GM19043 (cell line): ENCODE results near the gene LYRM4.

Experiments
- ATAC-seq: cut with Tn5 transposase; IDR thresholded peaks from one replicate; pipeline ENCODE4 v1.9.1; 2021; ENCODE audit warnings: low read depth; ENCODE audit not compliant: unreplicated experiment

LYRM4 gene

GRCh38 chr6:5206920-5207561 lies 53.7 kb downstream of the LYRM4 start:
- ATAC-seq: no peak

- no peak for ATAC-seq
These were observed 54.6 kb downstream of the LYRM4 start for GRCh38 chr6:5205877-5206850.

GRCh38 chr6:5205035-5205507 lies 55.7 kb downstream of the LYRM4 start:
- ATAC-seq: no peak

- ATAC-seq: no peak
These were observed 56.4 kb downstream of the LYRM4 start for GRCh38 chr6:5204376-5204775.

- ATAC-seq: no peak
These were observed 57.2 kb downstream of the LYRM4 start for GRCh38 chr6:5203546-5203945.

GRCh38 chr6:5202941-5203340 lies 57.8 kb downstream of the LYRM4 start:
- no peak for ATAC-seq

- no peak for ATAC-seq
These were observed 58.5 kb downstream of the LYRM4 start for GRCh38 chr6:5202206-5202605.

GRCh38 chr6:5201271-5201670 lies 59.5 kb downstream of the LYRM4 start:
- no peak for ATAC-seq

- no peak for ATAC-seq
These were observed 61.0 kb downstream of the LYRM4 start for GRCh38 chr6:5199702-5200101.

- no peak for ATAC-seq
These were observed 61.5 kb downstream of the LYRM4 start for GRCh38 chr6:5199283-5199682.

- ATAC-seq: no peak
These were observed 63.7 kb downstream of the LYRM4 start for GRCh38 chr6:5197084-5197483.

GRCh38 chr6:5192135-5192794 lies 68.5 kb downstream of the LYRM4 start:
- ATAC-seq: no peak

GRCh38 chr6:5191722-5192121 lies 69.0 kb downstream of the LYRM4 start:
- ATAC-seq: no peak

GRCh38 chr6:5191222-5191621 lies 69.5 kb downstream of the LYRM4 start:
- peak; percentile 89 for ATAC-seq

GRCh38 chr6:5190507-5190906 lies 70.2 kb downstream of the LYRM4 start:
- ATAC-seq: no peak

- ATAC-seq: no peak
These were observed 72.1 kb downstream of the LYRM4 start for GRCh38 chr6:5188646-5189045.

- no peak for ATAC-seq
These were observed 75.9 kb downstream of the LYRM4 start for GRCh38 chr6:5184878-5185277.

- ATAC-seq: no peak
These were observed 76.5 kb downstream of the LYRM4 start for GRCh38 chr6:5184218-5184617.

- no peak for ATAC-seq
These were observed 79.0 kb downstream of the LYRM4 start for GRCh38 chr6:5181510-5182317.

- no peak for ATAC-seq
These were observed 80.1 kb downstream of the LYRM4 start for GRCh38 chr6:5180636-5181035.
